Fibroblast of pulmonary artery (primary cell): ENCODE results near the gene PRRC2B.

Source experiments
- DNase-seq: peaks from one replicate; pipeline ENCODE4 v3.0.0-alpha.2; 2010; ENCODE audit warnings: low read depth
- H3K4me3 ChIP-seq: replicated peaks from 2 replicates; pipeline ENCODE4 v1.5.1; 2011; ENCODE audit warnings: low read depth, mild to moderate bottlenecking, control low read depth, low read length, moderate library complexity
- CTCF ChIP-seq: IDR thresholded peaks from 2 replicates; pipeline ENCODE4 v1.5.1; 2011; ENCODE audit warnings: mild to moderate bottlenecking, control low read depth, low read length, inconsistent platforms; ENCODE audit errors: missing control alignments

Gene PRRC2B

GRCh38 chr9:131485206-131485605 lies 91.3 kb downstream of the PRRC2B start:
- no peak for TF ChIP-seq CTCF
- no peak for DNase-seq
- H3K4me3 ChIP-seq = no peak overlapping the region

GRCh38 chr9:131485728-131486422 lies 92.0 kb downstream of the PRRC2B start:
- no peak overlapping the region for H3K4me3 ChIP-seq
- no peak for TF ChIP-seq CTCF
- no peak for DNase-seq

- no peak for TF ChIP-seq CTCF
- no peak overlapping the region for H3K4me3 ChIP-seq
- DNase-seq = no peak
Measured at GRCh38 chr9:131487001-131487400, 93.1 kb downstream of the PRRC2B start.

GRCh38 chr9:131487621-131488031 lies 93.7 kb downstream of the PRRC2B start:
- TF ChIP-seq CTCF = no peak
- no peak overlapping the region for H3K4me3 ChIP-seq
- DNase-seq = no peak

GRCh38 chr9:131490514-131490913 lies 96.6 kb downstream of the PRRC2B start:
- no peak for TF ChIP-seq CTCF
- no peak for DNase-seq

GRCh38 chr9:131491001-131491710 lies 97.3 kb downstream of the PRRC2B start:
- DNase-seq = no peak
- no peak overlapping the region for H3K4me3 ChIP-seq
- TF ChIP-seq CTCF = no peak

More at GRCh38 chr9:131490514-131490913, 96.6 kb downstream of the PRRC2B start:
- no peak overlapping the region for H3K4me3 ChIP-seq
